Stomach (tissue), 9 donors: ENCODE results near the gene ZNF638. TPM values are rescaled to one million over a fixed set of nuclear protein-coding genes. Genes with fewer than 3 reads are reported as not detected.
"Not testable (repeated sequence)": the region's sequence is repeated elsewhere in the genome, so short reads cannot be mapped to it uniquely, and the experiment has no call there.

Experiments
- DNase-seq, 2 donors: peaks; one replicate each; pipeline versions ENCODE4 v3.0.0 to v3.0.0-alpha.2; 2013 to 2019
- H3K27ac ChIP-seq, 5 donors: fragments of 200-600 bp in 4 of 5; sonication (generic) in 4 of 5; one replicate each; pipeline ENCODE4 v1.5.1; 2013 to 2019; ENCODE audit warnings: mild to moderate bottlenecking in 1 of 5, moderate library complexity in 1 of 5
- H3K27me3 ChIP-seq, 3 donors: fragments of 200-600 bp; sonication (generic); one replicate each; pipeline ENCODE4 v1.5.1; 2017 to 2019; ENCODE audit warnings: mixed run types in 1 of 3
- H3K36me3 ChIP-seq, 4 donors: fragments of 200-600 bp; sonication (generic); 1 replicate in 3 of 4; 2 replicates in 1 of 4; pipeline ENCODE4 v1.5.1; 2016 to 2019
- H3K4me1 ChIP-seq, 4 donors: fragments of 200-600 bp; sonication (generic); one replicate each; pipeline ENCODE4 v1.5.1; 2016 to 2019
- H3K4me3 ChIP-seq, 4 donors: fragments of 200-600 bp; sonication (generic) in 3 of 4; one replicate each; pipeline ENCODE4 v1.5.1; 2016 to 2019; ENCODE audit warnings: mild to moderate bottlenecking in 1 of 4
- H3K9me3 ChIP-seq, 4 donors: fragments of 200-600 bp; sonication (generic); one replicate each; pipeline ENCODE4 v1.5.1; 2016 to 2019
- CTCF ChIP-seq, 7 experiments: fragments of 450-650 bp in 4 of 7; fragments of 200-600 bp in 3 of 7; sonication (generic) in 3 of 7; IDR thresholded peaks; one replicate each; pipeline ENCODE4 v1.5.1; 2016 to 2019; ENCODE audit warnings: antibody characterized with exemption in 7 of 7, control low read depth in 2 of 7, mild to moderate bottlenecking in 1 of 7
- EP300 ChIP-seq: sonication (generic); formaldehyde crosslinking; IDR thresholded peaks from one replicate; pipeline ENCODE4 v1.6.1; 2017; ENCODE audit warnings: antibody characterized with exemption
- POLR2A ChIP-seq, 4 donors: fragments of 450-650 bp; IDR thresholded peaks; one replicate each; pipeline ENCODE4 v1.6.1; 2016; ENCODE audit warnings: antibody characterized with exemption in 4 of 4, control low read depth in 2 of 4, mild to moderate bottlenecking in 1 of 4, moderate library complexity in 1 of 4
- POLR2AphosphoS5 ChIP-seq, 3 donors: sonication (generic); formaldehyde crosslinking; IDR thresholded peaks; one replicate each; pipeline ENCODE4 v1.6.1; 2016; ENCODE audit warnings: antibody characterized with exemption in 3 of 3
- WGBS, 5 donors: extraction: QIAGEN DNeasy Blood & Tissue Kit in 3 of 5; methylation state at CpG; one replicate each; pipeline versions ENCODE4 v1.1.5 to v1.1.7; 2013 to 2018; 5-methylcytosine and 5-hydroxymethylcytosine counted together
- intact Hi-C: fragments of 100-400 bp; cut with DNase I; formaldehyde crosslinking; loops from one replicate; pipeline ENCODE4 v1.15.1; 2023; ENCODE audit warnings: low total_unique reads
- polyA plus RNA-seq, 3 donors: library from polyadenylated mRNA; stranded (reverse); fragments of 200-250 nt; gene quantifications; one replicate each; pipeline ENCODE4 v1.2.3, GENCODE V29; 2013
- total RNA-seq, 5 donors: library from RNA; depleted of rRNA; stranded (reverse); fragments of >200 nt; gene quantifications; one replicate each; pipeline versions ENCODE4 v1.1.0 to v1.2.3, GENCODE V29; 2014 to 2016
- donor health status: healthy with polysubstance abuse.
- donor health status: Bipolar disorder and iron deficiency.
- donor health status: healthy.

ZNF638 gene
- total and polyA plus RNA-seq, 8 donors: 55.2 to 411 (median 127) TPM

GRCh38 chr2:71423817-71424420 is 92.3 kb downstream of the ZNF638 start:
- Histone ChIP-seq H3K27me3 (no peaks in the 10 kb centered on the region), H3K4me3 (no peak overlapping the region), H3K27ac (no peak overlapping the region), H3K4me1 (peaks cover 0 to 13% (median 0%) of the 10 kb centered on the region in 4 donors), H3K36me3 (peaks cover 21 to 75% (median 59%) of the 10 kb centered on the region in 4 donors), H3K9me3 (no peaks in the 10 kb centered on the region)
- intact Hi-C loops: no loop called here
- DNase-seq: peak in 1 of 2 donors; percentile 2
- WGBS, 5 donors: 80 to 90% (median 88%) methylated on average over 3 of the region's 3 CpGs
- no peak for TF ChIP-seq POLR2A (IDR thresholded peaks at IDR 0.05)
- no peak for TF ChIP-seq EP300
- no peak for TF ChIP-seq POLR2AphosphoS5 (IDR thresholded peaks at IDR 0.05)
- no peak for TF ChIP-seq CTCF (IDR thresholded peaks at IDR 0.05)

GRCh38 chr2:71426721-71427120 is 95.1 kb downstream of the ZNF638 start:
- no peak overlapping the region for H3K4me3 ChIP-seq
- intact Hi-C loops: no loop called here
- H3K4me1 ChIP-seq: peaks cover 0 to 10% (median 0%) of the 10 kb centered on the region in 4 donors
- TF ChIP-seq EP300: no peak
- no peak for TF ChIP-seq CTCF (IDR thresholded peaks at IDR 0.05)
- no peak for TF ChIP-seq POLR2A (IDR thresholded peaks at IDR 0.05)
- no peak for TF ChIP-seq POLR2AphosphoS5 (IDR thresholded peaks at IDR 0.05)
- 87 to 98% (median 93%) methylated on average over 2 of the region's 2 CpGs for WGBS, 5 donors
- H3K9me3 ChIP-seq: no peaks in the 10 kb centered on the region
- H3K27ac ChIP-seq: no peak overlapping the region
- no peak for DNase-seq
- H3K36me3 ChIP-seq: peaks cover 35 to 98% (median 87%) of the 10 kb centered on the region in 4 donors
- H3K27me3 ChIP-seq: no peaks in the 10 kb centered on the region

- DNase-seq: no peak
- no peak overlapping the region for H3K27ac ChIP-seq
- no peak for TF ChIP-seq CTCF (IDR thresholded peaks at IDR 0.05)
- no peak for TF ChIP-seq POLR2AphosphoS5 (IDR thresholded peaks at IDR 0.05)
- no peak for TF ChIP-seq EP300
- no peak for TF ChIP-seq POLR2A (IDR thresholded peaks at IDR 0.05)
- H3K27me3 ChIP-seq: no peaks in the 10 kb centered on the region
- H3K36me3 ChIP-seq: peaks cover 52 to 99% (median 94%) of the 10 kb centered on the region in 4 donors
- H3K9me3 ChIP-seq: no peaks in the 10 kb centered on the region
- H3K4me1 ChIP-seq: peaks cover 0 to under 1% (median 0%) of the 10 kb centered on the region in 4 donors
- intact Hi-C loops: no loop called here
- no peak overlapping the region for H3K4me3 ChIP-seq
- 89 to 95% (median 91%) methylated on average over 3 of the region's 3 CpGs for WGBS, 5 donors
Measured at GRCh38 chr2:71428472-71429383, 97.1 kb downstream of the ZNF638 start.

GRCh38 chr2:71445142-71445541 is 113.6 kb downstream of the ZNF638 start:
- DNase-seq, intact Hi-C loops: not testable (repeated sequence)
- 66 to 81% (median 77%) methylated on average over 5 of the region's 5 CpGs for WGBS, 5 donors

More at GRCh38 chr2:71445142-71445541, 113.6 kb downstream of the ZNF638 start:
- not testable (repeated sequence) for H3K9me3 ChIP-seq, H3K36me3 ChIP-seq, H3K4me3 ChIP-seq, H3K27ac ChIP-seq, H3K27me3 ChIP-seq, H3K4me1 ChIP-seq
